ENCODE data around the gene MROH2A. TPM values are rescaled to one million over a fixed set of nuclear protein-coding genes. Genes with fewer than 3 reads are reported as not detected.

The MROH2A gene
- total RNA-seq, 2 experiments from 2014 or later, result not detected

DNA sequence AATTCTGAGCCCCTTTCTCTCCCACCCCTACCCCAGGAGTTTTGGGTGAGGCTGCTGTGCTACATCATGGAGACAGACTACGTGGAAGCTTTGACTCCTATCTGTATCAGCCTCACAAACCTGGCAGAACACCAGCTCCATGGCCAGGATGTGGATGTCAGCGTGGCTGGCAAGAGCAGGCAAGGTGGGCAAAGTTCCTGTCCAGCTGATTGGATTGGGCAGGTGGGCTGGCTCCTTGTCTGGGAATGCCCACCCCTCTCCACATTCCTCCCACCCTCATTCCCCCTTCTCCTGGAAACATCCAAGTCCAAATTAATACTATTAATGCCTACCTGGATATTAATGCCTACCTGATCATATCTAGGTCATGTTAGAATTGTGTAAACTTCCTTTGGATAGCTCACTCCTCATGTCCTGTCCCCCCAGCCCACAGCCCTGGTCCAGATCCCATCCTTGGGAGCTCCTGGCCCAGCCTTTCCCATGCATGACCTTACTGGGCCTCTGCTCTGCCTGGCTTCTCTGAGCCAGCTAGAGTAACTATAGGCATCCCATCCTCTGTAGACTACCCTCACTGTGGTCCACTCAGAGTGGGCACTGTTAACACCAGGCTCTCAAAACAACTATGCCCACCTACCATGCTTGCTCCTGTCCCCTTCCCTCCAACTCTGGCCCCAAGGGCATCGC, 24.1 kb downstream of the MROH2A start:
- Mint-ChIP-seq H3K27me3 (peaks cover 5% of the 10 kb centered on the region), H3K4me1 (ENCODE audit: low read depth) (peaks cover 2% of the 10 kb centered on the region), H3K36me3 (ENCODE audit: low read depth) (no peaks in the 10 kb centered on the region), H3K27ac (no peak overlapping the region), H3K4me3 (no peak overlapping the region), H3K9me3 (no peaks in the 10 kb centered on the region)
- CTCF ChIA-PET, result no interaction called here
- ATAC-seq, result no peak
- TF ChIP-seq, protein P1, sequence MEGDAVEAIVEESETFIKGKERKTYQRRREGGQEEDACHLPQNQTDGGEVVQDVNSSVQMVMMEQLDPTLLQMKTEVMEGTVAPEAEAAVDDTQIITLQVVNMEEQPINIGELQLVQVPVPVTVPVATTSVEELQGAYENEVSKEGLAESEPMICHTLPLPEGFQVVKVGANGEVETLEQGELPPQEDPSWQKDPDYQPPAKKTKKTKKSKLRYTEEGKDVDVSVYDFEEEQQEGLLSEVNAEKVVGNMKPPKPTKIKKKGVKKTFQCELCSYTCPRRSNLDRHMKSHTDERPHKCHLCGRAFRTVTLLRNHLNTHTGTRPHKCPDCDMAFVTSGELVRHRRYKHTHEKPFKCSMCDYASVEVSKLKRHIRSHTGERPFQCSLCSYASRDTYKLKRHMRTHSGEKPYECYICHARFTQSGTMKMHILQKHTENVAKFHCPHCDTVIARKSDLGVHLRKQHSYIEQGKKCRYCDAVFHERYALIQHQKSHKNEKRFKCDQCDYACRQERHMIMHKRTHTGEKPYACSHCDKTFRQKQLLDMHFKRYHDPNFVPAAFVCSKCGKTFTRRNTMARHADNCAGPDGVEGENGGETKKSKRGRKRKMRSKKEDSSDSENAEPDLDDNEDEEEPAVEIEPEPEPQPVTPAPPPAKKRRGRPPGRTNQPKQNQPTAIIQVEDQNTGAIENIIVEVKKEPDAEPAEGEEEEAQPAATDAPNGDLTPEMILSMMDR (IDR thresholded peaks at IDR 0.05), result no peak
- no peak for DNase-seq
- POLR2A ChIA-PET, result no interaction called here
- intact Hi-C loops (cut with micrococcal nuclease), result no loop called here

DNA sequence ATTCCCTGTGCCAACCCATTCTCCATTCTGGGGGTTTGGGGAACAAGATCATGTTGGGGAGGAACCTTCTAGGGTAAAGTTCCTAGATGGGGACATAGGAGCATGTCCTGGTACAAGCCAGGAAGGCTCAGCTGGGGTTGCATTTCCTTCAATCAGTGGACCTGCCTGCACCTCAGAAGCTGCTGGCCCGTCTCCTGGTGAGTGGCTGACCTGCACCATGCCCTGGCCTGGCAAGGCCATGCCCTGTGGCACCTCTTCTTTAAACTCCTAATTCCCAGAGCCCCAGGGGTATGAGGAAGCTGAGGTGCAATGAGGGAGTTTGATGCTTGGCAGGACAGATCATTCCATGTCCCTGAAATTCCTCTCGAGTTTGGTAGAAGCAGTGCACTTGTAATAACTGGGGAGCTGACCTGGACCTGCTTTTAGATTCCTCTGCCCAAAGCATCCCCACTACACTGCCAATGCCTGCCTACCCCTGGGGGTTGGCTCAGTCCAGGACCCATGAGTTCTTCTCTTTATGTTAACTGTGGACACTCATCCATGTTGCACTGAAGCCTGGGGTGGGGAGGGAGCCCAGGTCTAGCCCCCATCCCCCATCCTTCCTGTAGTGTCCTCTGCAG, 25.3 kb downstream of the MROH2A start:
- no peak overlapping the region for H3K27ac Mint-ChIP-seq
- DNase-seq, result no peak

DNA sequence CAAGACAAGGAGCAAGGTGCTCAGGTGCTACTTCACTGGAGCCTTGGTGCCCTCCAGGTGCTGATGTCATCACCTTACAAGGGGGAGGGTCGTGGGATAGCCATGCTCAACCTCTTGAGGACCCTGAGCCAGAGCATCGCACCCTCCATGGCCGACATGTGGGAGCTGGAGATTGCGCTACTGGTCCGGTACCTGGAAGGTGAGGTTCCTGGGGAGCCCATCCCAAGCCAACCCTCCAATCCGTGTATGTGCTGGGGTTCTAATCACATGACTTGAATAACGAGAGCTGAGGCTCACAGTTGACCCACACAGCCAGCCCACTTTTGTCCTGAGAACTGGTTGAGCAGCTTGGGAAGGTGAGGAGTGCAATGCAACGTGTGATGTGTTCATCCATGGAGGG, 25.9 kb downstream of the MROH2A start:
- ATAC-seq (no peak), DNase-seq (no peak)
- TF ChIP-seq, protein P1 (IDR thresholded peaks at IDR 0.05), result no peak
- ChIA-PET POLR2A (interaction anchor here (0.6 kb wide), 1 partner anchor 78 kb away, joined by 3 read pairs; no protein-coding TSS in a partner anchor), CTCF (interaction anchor here (1.8 kb wide), 1 partner anchor 8 kb away, joined by 5 read pairs; no protein-coding TSS in a partner anchor)
- H3K4me3 Mint-ChIP-seq, result no peak overlapping the region
- peaks cover 2% of the 10 kb centered on the region for H3K4me1 Mint-ChIP-seq (ENCODE audit: low read depth)
- no peaks in the 10 kb centered on the region for H3K9me3 Mint-ChIP-seq
- no peaks in the 10 kb centered on the region for H3K36me3 Mint-ChIP-seq (ENCODE audit: low read depth)
- intact Hi-C loops (cut with micrococcal nuclease), result no loop called here
- no peak overlapping the region for H3K27ac Mint-ChIP-seq
- H3K27me3 Mint-ChIP-seq, result peaks cover 7% of the 10 kb centered on the region

More for the DNA sequence above, 25.3 kb downstream of the MROH2A start:
- no peak overlapping the region for H3K4me3 Mint-ChIP-seq
- peaks cover 2% of the 10 kb centered on the region for H3K4me1 Mint-ChIP-seq (ENCODE audit: low read depth)
- TF ChIP-seq, protein P1 (IDR thresholded peaks at IDR 0.05), result no peak
- H3K27me3 Mint-ChIP-seq, result peaks cover 7% of the 10 kb centered on the region
- intact Hi-C loops (cut with micrococcal nuclease), result no loop called here
- ATAC-seq, result no peak
- no peaks in the 10 kb centered on the region for H3K36me3 Mint-ChIP-seq (ENCODE audit: low read depth)
- ChIA-PET CTCF (no interaction called here), POLR2A (no interaction called here)
- H3K9me3 Mint-ChIP-seq, result no peaks in the 10 kb centered on the region

DNA sequence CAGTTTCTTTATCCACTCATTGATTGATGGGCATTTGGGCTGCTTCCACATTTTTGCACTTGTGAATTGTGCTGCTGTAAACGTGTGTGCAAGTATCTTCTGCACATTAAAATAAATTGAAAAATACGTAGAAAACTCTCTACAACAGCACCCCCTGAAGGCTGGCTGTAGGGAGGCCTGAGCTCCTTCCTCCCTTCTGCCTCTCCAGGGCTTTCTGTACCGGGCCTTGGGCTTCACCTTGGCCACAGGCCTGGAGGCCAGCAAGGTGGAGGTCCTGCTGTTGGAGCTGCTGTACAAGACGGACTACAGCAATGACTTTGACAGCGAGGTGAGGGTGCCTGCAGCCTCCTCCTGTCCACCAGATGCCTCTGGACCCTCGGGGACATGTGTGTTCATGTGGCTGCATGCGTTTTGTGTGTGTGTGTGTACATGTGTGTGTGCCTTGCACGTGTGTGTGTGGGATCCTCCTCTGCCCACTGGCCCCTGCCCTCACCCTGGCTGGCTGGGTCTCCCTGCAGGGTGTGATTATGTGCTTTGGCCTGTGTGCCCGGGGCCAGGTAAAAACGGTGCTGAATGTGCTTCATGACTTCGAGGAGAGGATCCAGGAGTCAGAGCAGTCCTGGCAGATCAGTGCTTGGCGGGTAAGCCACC, 29.2 kb downstream of the MROH2A start:
- H3K27ac Mint-ChIP-seq, result no peak overlapping the region
- peaks cover 9% of the 10 kb centered on the region for H3K27me3 Mint-ChIP-seq
- no peak overlapping the region for H3K4me3 Mint-ChIP-seq
- ChIA-PET POLR2A (no interaction called here), CTCF (interaction anchor here (1.3 kb wide), 1 partner anchor 12 kb away, joined by 3 read pairs; no protein-coding TSS in a partner anchor)
- ATAC-seq (no peak), DNase-seq (no peak)
- no peaks in the 10 kb centered on the region for H3K4me1 Mint-ChIP-seq (ENCODE audit: low read depth)
- TF ChIP-seq, protein P1 (IDR thresholded peaks at IDR 0.05), result no peak
- H3K36me3 Mint-ChIP-seq (ENCODE audit: low read depth), result no peaks in the 10 kb centered on the region
- intact Hi-C loops (cut with micrococcal nuclease), result no loop called here
- H3K9me3 Mint-ChIP-seq, result no peaks in the 10 kb centered on the region

Data from activated CD8-positive, alpha-beta T cell treated with anti-CD3 and anti-CD28 coated beads for 36 hours (primary cell).